Erythroblast (primary cell): ENCODE measurements around the gene OR4S1.

Source experiments
- GATA1 ChIP-seq: IDR thresholded peaks from 2 replicates; pipeline ENCODE4 v1.6.1; 2011; ENCODE audit warnings: low read depth, mild to moderate bottlenecking, control low read depth, low read length, moderate library complexity
- POLR2A ChIP-seq: IDR thresholded peaks from 2 replicates; pipeline ENCODE4 v1.6.1; 2011; ENCODE audit warnings: mild to moderate bottlenecking, low read length

DNA sequence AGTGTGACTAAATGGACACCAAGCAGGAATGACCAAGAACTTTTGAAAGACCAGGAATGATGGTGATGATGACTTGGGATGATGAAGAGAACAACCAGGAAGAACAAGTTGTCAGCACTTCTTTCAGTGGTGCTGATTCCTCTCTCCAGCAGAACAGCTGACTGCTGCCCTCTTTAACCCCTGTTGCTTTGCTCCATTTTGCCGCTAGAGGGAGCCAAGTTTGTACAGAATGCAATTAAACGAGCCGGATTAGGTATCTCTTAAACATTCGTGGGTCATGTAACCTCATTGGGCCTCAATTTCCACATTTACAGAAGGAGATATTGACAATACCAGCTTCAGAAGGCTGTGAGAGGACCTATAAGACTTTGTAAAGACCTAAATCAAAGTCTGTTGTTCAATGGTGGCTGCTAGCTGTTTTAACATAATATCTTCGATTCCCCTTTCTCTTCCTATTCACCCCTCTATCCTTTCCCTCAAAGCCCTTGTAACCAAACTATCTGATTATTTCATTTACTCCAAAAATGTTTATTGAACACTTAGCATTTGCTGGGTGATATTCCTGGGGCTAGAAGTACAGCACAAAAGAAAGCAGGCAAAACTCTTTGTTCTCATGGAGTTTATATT lies 1.9 kb downstream of the OR4S1 start:
- TF ChIP-seq POLR2A: no peak
- no peak for TF ChIP-seq GATA1
